OCI-LY7 (cell line): Measurements from ENCODE around the gene CBFA2T3. TPM values are rescaled to one million over a fixed set of nuclear protein-coding genes. Genes with fewer than 3 reads are reported as not detected.

Experiments
- BruUV-seq: library from RNA; stranded (reverse); fragments of 400-500 nt; replicated peaks from 2 replicates; lab custom pipeline; 2021; lab: Mats Ljungman, UMichigan
- CTCF ChIA-PET: fragments of 300-600 bp; sonication (Branson Sonifier 250); formaldehyde crosslinking; loops from one replicate; lab custom pipeline; 2022; ENCODE audit warnings: antibody characterized with exemption; ENCODE audit not compliant: unreplicated experiment; lab: Charles Lee
- POLR2A ChIA-PET: fragments of 300-600 bp; sonication (Branson Sonifier 250); formaldehyde crosslinking; loops from one replicate; lab custom pipeline; 2022; ENCODE audit warnings: antibody characterized with exemption; lab: Charles Lee
- DNase-seq: peaks from one replicate; pipeline ENCODE4 v3.0.0-alpha.2; 2015; ENCODE audit warnings: low spot score
- H2AFZ ChIP-seq: fragments of 200-600 bp; sonication (generic), shearing (Covaris generic); 2 replicates; pipeline ENCODE4 v1.6.1; 2014; ENCODE audit warnings: mild to moderate bottlenecking, antibody characterized with exemption, low read length, moderate library complexity
- H3K27ac ChIP-seq: fragments of 200-600 bp; sonication (generic); 2 replicates; pipeline ENCODE4 v1.5.1; 2014; ENCODE audit warnings: mixed run types, low read depth, mild to moderate bottlenecking, moderate library complexity, low read length, inconsistent platforms; ENCODE audit not compliant: poor library complexity, severe bottlenecking
- H3K36me3 ChIP-seq: fragments of 200-600 bp; sonication (generic); 2 replicates; pipeline ENCODE4 v1.6.1; 2014; ENCODE audit warnings: mild to moderate bottlenecking, antibody characterized with exemption, low read length, moderate library complexity, mixed read lengths; ENCODE audit not compliant: insufficient read depth
- H3K4me1 ChIP-seq: fragments of 200-600 bp; sonication (generic); 2 replicates; pipeline ENCODE4 v1.5.1; 2014; ENCODE audit warnings: mild to moderate bottlenecking, low read length; ENCODE audit not compliant: insufficient read depth, poor library complexity, severe bottlenecking
- H3K4me2 ChIP-seq: fragments of 200-600 bp; sonication (generic); 2 replicates; pipeline ENCODE4 v1.6.1; 2014; ENCODE audit warnings: mild to moderate bottlenecking, low read length
- H3K4me3 ChIP-seq: fragments of 200-600 bp; sonication (generic); 2 replicates; pipeline ENCODE4 v1.5.1; 2014; ENCODE audit warnings: mild to moderate bottlenecking, low read depth, low read length; ENCODE audit not compliant: poor library complexity, severe bottlenecking
- H3K79me2 ChIP-seq: fragments of 200-600 bp; sonication (generic); 2 replicates; pipeline ENCODE4 v1.6.1; 2016; ENCODE audit warnings: low read depth, mild to moderate bottlenecking, low read length, moderate library complexity, mixed read lengths; ENCODE audit not compliant: insufficient read depth
- H3K9me2 ChIP-seq: fragments of 200-600 bp; sonication (generic); 2 replicates; pipeline ENCODE4 v1.6.1; 2016; ENCODE audit warnings: mild to moderate bottlenecking, low read length, mixed read lengths; ENCODE audit not compliant: insufficient read depth
- H3K9me3 ChIP-seq: fragments of 200-600 bp; sonication (generic); 2 replicates; pipeline ENCODE4 v1.6.1; 2014; ENCODE audit warnings: mild to moderate bottlenecking, mixed run types, low read length, mixed read lengths
- H4K20me1 ChIP-seq: fragments of 200-600 bp; sonication (generic); 2 replicates; pipeline ENCODE4 v1.6.1; 2014; ENCODE audit warnings: mild to moderate bottlenecking, antibody characterized with exemption, low read length, moderate library complexity, mixed read lengths; ENCODE audit not compliant: insufficient read depth
- CTCF ChIP-seq: fragments of 200-600 bp; sonication (generic); conservative IDR thresholded peaks from 2 replicates; pipeline ENCODE4 v1.5.1; 2014; ENCODE audit warnings: mild to moderate bottlenecking, antibody characterized with exemption, low read length, moderate library complexity, mixed read lengths
- EZH2phosphoT487 ChIP-seq: fragments of 200-600 bp; sonication (generic); IDR thresholded peaks from 2 replicates; pipeline ENCODE4 v1.6.1; 2018; ENCODE audit warnings: low read depth, borderline replicate concordance, mild to moderate bottlenecking, mixed run types, antibody characterized with exemption, low read length, moderate library complexity, mixed read lengths
- intact Hi-C: fragments of 100-400 bp; cut with micrococcal nuclease; formaldehyde crosslinking; loops from one replicate; pipeline ENCODE4 v1.10.0; 2022; ENCODE audit not compliant: unreplicated experiment
- total RNA-seq, 2 experiments: library from RNA; depleted of rRNA in 1 of 2; stranded (reverse); fragments of >200 nt in 1 of 2; shearing (Covaris generic) in 1 of 2; gene quantifications; 2 replicates each; pipeline ENCODE4 v1.2.3, GENCODE V29; 2014 to 2022

The CBFA2T3 gene
- total RNA-seq, 2 experiments from 2014 or later, result 1.1 to 48.0 TPM

GRCh38 chr16:88951989-88952388, 25.0 kb downstream of the CBFA2T3 start:
- Histone ChIP-seq H3K4me3 (no peak overlapping the region), H3K79me2 (no peaks in the 10 kb centered on the region), H3K4me2 (no peak overlapping the region), H3K4me1 (no peaks in the 10 kb centered on the region), H3K9me3 (no peaks in the 10 kb centered on the region), H4K20me1 (no peaks in the 10 kb centered on the region), H3K36me3 (no peaks in the 10 kb centered on the region), H3K9me2 (no peaks in the 10 kb centered on the region), H2AFZ (no peak overlapping the region), H3K27ac (no peak overlapping the region)
- BruUV-seq, result no TSS peak
- ChIA-PET POLR2A (no interaction called here), CTCF (no interaction called here)
- intact Hi-C loops, result no loop called here
- no peak for DNase-seq
- TF ChIP-seq EZH2phosphoT487, result no peak
- no peak for TF ChIP-seq CTCF

- H3K4me3 ChIP-seq, result no peak overlapping the region
- CTCF ChIA-PET, result no interaction called here
- H3K36me3 ChIP-seq, result no peaks in the 10 kb centered on the region
- no peak overlapping the region for H3K27ac ChIP-seq
- H4K20me1 ChIP-seq, result no peaks in the 10 kb centered on the region
- TF ChIP-seq CTCF (no peak), EZH2phosphoT487 (no peak)
- no peak overlapping the region for H3K4me2 ChIP-seq
- H3K79me2 ChIP-seq, result no peaks in the 10 kb centered on the region
- no peak for DNase-seq
- no peaks in the 10 kb centered on the region for H3K9me3 ChIP-seq
- H2AFZ ChIP-seq, result no peak overlapping the region
- POLR2A ChIA-PET, result no interaction called here
- H3K9me2 ChIP-seq, result no peaks in the 10 kb centered on the region
- intact Hi-C loops, result no loop called here
- no peaks in the 10 kb centered on the region for H3K4me1 ChIP-seq
- BruUV-seq, result no TSS peak
Measured at GRCh38 chr16:88951501-88951900, 25.5 kb downstream of the CBFA2T3 start.

GRCh38 chr16:88948781-88949490, 28.1 kb downstream of the CBFA2T3 start:
- no peak overlapping the region for H3K27ac ChIP-seq
- DNase-seq, result no peak
- no peaks in the 10 kb centered on the region for H3K9me2 ChIP-seq
- H3K79me2 ChIP-seq, result no peaks in the 10 kb centered on the region
- ChIA-PET POLR2A (no interaction called here), CTCF (no interaction called here)
- H4K20me1 ChIP-seq, result no peaks in the 10 kb centered on the region
- H3K9me3 ChIP-seq, result no peaks in the 10 kb centered on the region
- peaks cover under 1% of the 10 kb centered on the region for H3K4me1 ChIP-seq
- TF ChIP-seq CTCF (no peak), EZH2phosphoT487 (no peak)
- H2AFZ ChIP-seq, result no peak overlapping the region
- H3K4me2 ChIP-seq, result no peak overlapping the region
- no TSS peak for BruUV-seq
- intact Hi-C loops, result no loop called here
- H3K36me3 ChIP-seq, result no peaks in the 10 kb centered on the region
- H3K4me3 ChIP-seq, result no peak overlapping the region
